ENCODE data around the gene KCNF1. TPM values are rescaled to one million over a fixed set of nuclear protein-coding genes. Genes with fewer than 3 reads are reported as not detected.

KCNF1 gene
- total RNA-seq, 1 experiment from 2014 or later: 0.52 TPM

DNA sequence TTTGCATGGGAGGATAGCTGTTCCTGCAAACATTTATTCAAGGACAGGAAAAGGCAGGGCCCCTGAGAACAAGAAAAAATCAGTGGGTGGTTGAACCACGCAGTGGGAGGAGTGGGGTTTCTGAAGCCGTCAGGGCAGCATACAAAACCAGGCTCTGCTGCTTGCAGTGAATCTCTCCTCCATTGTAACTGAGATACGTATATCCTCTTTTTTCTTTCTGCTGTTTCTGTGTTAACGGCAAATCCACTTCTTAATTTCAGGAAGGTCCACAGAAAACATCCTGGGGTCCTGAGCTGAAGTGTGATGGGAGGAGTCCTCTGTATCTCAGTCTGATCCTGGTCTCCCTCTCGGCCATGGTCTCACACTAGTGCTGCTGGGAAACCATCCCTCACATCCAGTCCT lies 27.2 kb upstream of the KCNF1 start:
- Histone ChIP-seq H3K9ac (ENCODE audit: low read length) (no peak overlapping the region), H3K9me3 (ENCODE audit: control insufficient read depth in 1 of 2, insufficient read depth in 1 of 2, low read depth in 1 of 2, low read length in 2 of 2) (no peaks in the 10 kb centered on the region), H3K9me2 (ENCODE audit: insufficient read depth) (no peaks in the 10 kb centered on the region), H3K79me2 (ENCODE audit: insufficient read depth, low read length) (no peaks in the 10 kb centered on the region), H3K27me3 (ENCODE audit: insufficient read depth, low read length) (no peaks in the 10 kb centered on the region), H4K20me1 (ENCODE audit: insufficient read depth) (no peaks in the 10 kb centered on the region), H3K36me3 (ENCODE audit: control insufficient read depth in 1 of 2, insufficient read depth in 2 of 2, low read length in 2 of 2) (no peaks in the 10 kb centered on the region), H3K27ac (ENCODE audit: low read depth, low read length) (no peak overlapping the region), H3K4me2 (ENCODE audit: low read length) (no peak overlapping the region), H3K4me1 (ENCODE audit: control insufficient read depth in 1 of 2, insufficient read depth in 2 of 2, low read length in 2 of 2) (no peaks in the 10 kb centered on the region), H2AFZ (ENCODE audit: low read depth, low read length, poor library complexity, severe bottlenecking) (no peak overlapping the region), H3K4me3 (replicated peaks in 1 of 2; ENCODE audit: low read depth in 1 of 2, low read length in 2 of 2) (no peak overlapping the region)
- ChIA-PET RAD21 (ENCODE audit: low non-redundant PET in 1 of 2, low total read pairs in 2 of 2, uncharacterized antibody in 2 of 2, unreplicated experiment in 2 of 2) (no interaction called here), POLR2A (no interaction called here), CTCF (no interaction called here)
- TF ChIP-seq EGR1 (IDR thresholded peaks at IDR 0.05; ENCODE audit: low read depth) (no peak), POLR2AphosphoS5 (IDR thresholded peaks at IDR 0.05; ENCODE audit: low read depth, low read length) (no peak), ZNF274 (IDR thresholded peaks at IDR 0.05; ENCODE audit: low read depth, low read length) (no peak), EZH2phosphoT487 (IDR thresholded peaks at IDR 0.05; ENCODE audit: borderline replicate concordance) (no peak)
- intact Hi-C loops (cut with micrococcal nuclease): no loop called here
- no TSS peak for BruUV-seq (replicated peaks)
- ATAC-seq (no peak), DNase-seq (ENCODE audit: low read depth, low spot score) (no peak)

GRCh38 chr2:10885094-10885860 lies 26.5 kb upstream of the KCNF1 start:
- H3K27ac ChIP-seq (ENCODE audit: low read depth, low read length): no peak overlapping the region
- no TSS peak for BruUV-seq (replicated peaks)
- H3K4me1 ChIP-seq (ENCODE audit: control insufficient read depth in 1 of 2, insufficient read depth in 2 of 2, low read length in 2 of 2): no peaks in the 10 kb centered on the region
- no peak for DNase-seq (ENCODE audit: low read depth, low spot score)
- H2AFZ ChIP-seq (ENCODE audit: low read depth, low read length, poor library complexity, severe bottlenecking): no peak overlapping the region
- H3K9ac ChIP-seq (ENCODE audit: low read length): no peak overlapping the region
- ChIA-PET POLR2A (no interaction called here), RAD21 (ENCODE audit: low non-redundant PET in 1 of 2, low total read pairs in 2 of 2, uncharacterized antibody in 2 of 2, unreplicated experiment in 2 of 2) (no interaction called here), CTCF (no interaction called here)
- no peak for ATAC-seq
- no peak for TF ChIP-seq SIN3A (IDR thresholded peaks at IDR 0.05; ENCODE audit: low read depth)
- TF ChIP-seq FOSL1 (IDR thresholded peaks at IDR 0.05; ENCODE audit: low read depth): no peak
- no peak for TF ChIP-seq JUND (IDR thresholded peaks at IDR 0.05)
- no peak for TF ChIP-seq CTCF (IDR thresholded peaks at IDR 0.05 in 2 of 3, conservative IDR thresholded peaks at IDR 0.05 in 1 of 3; ENCODE audit: borderline replicate concordance in 1 of 3, insufficient read depth in 1 of 3, low read depth in 2 of 3, low read length in 2 of 3)
- TF ChIP-seq POLR2A (IDR thresholded peaks at IDR 0.05; ENCODE audit: borderline replicate concordance, extremely low read depth, insufficient read depth, insufficient read length): no peak
- no peak for TF ChIP-seq ELF1 (IDR thresholded peaks at IDR 0.05; ENCODE audit: borderline replicate concordance, low read depth)
- TF ChIP-seq TCF7L2 (IDR thresholded peaks at IDR 0.05; ENCODE audit: borderline replicate concordance, extremely low read depth, insufficient read depth, insufficient read length): no peak
- no peak for TF ChIP-seq EGR1 (IDR thresholded peaks at IDR 0.05; ENCODE audit: low read depth)
- no peak for TF ChIP-seq REST (IDR thresholded peaks at IDR 0.05; ENCODE audit: low read depth)
- TF ChIP-seq ATF3 (IDR thresholded peaks at IDR 0.05): no peak
- TF ChIP-seq CBX3 (IDR thresholded peaks at IDR 0.05; ENCODE audit: low read depth): no peak
- TF ChIP-seq RAD21 (IDR thresholded peaks at IDR 0.05; ENCODE audit: low read depth): no peak
- no peak for TF ChIP-seq EZH2 (IDR thresholded peaks at IDR 0.05)
- no peaks in the 10 kb centered on the region for H3K36me3 ChIP-seq (ENCODE audit: control insufficient read depth in 1 of 2, insufficient read depth in 2 of 2, low read length in 2 of 2)
- H4K20me1 ChIP-seq (ENCODE audit: insufficient read depth): no peaks in the 10 kb centered on the region
- no peaks in the 10 kb centered on the region for H3K79me2 ChIP-seq (ENCODE audit: insufficient read depth, low read length)
- no peaks in the 10 kb centered on the region for H3K27me3 ChIP-seq (ENCODE audit: insufficient read depth, low read length)
- H3K4me3 ChIP-seq (replicated peaks in 1 of 2; ENCODE audit: low read depth in 1 of 2, low read length in 2 of 2): no peak overlapping the region
- no peaks in the 10 kb centered on the region for H3K9me2 ChIP-seq (ENCODE audit: insufficient read depth)
- intact Hi-C loops (cut with micrococcal nuclease): no loop called here
- H3K4me2 ChIP-seq (ENCODE audit: low read length): no peak overlapping the region
- H3K9me3 ChIP-seq (ENCODE audit: control insufficient read depth in 1 of 2, insufficient read depth in 1 of 2, low read depth in 1 of 2, low read length in 2 of 2): no peaks in the 10 kb centered on the region

All from HCT116 (cell line).